Stimulated activated CD4-positive, alpha-beta T cell treated with anti-CD3 and anti-CD28 coated beads, Interleukin-2, amount 100 ng/mL, for 24 hours (primary cell): ENCODE measurements around the gene STX7.

Experiments
- DNase-seq, 2 donors: peaks; one replicate each; pipeline ENCODE4 v3.0.0-alpha.2; 2020

Gene STX7

GRCh38 chr6:132412656-132413498, 100.0 kb downstream of the STX7 start:
- no peak for DNase-seq

- DNase-seq, result no peak
Observed at GRCh38 chr6:132411296-132411695, 101.6 kb downstream of the STX7 start.

GRCh38 chr6:132410830-132411229, 102.1 kb downstream of the STX7 start:
- DNase-seq, result no peak

- no peak for DNase-seq
Observed at GRCh38 chr6:132405143-132405915, 107.6 kb downstream of the STX7 start.

- DNase-seq, result no peak
Observed at GRCh38 chr6:132404736-132405135, 108.2 kb downstream of the STX7 start.

- no peak for DNase-seq
Observed at GRCh38 chr6:132404330-132404729, 108.6 kb downstream of the STX7 start.

- no peak for DNase-seq
Observed at GRCh38 chr6:132401618-132402285, 111.2 kb downstream of the STX7 start.

- peak in 1 of 2 donors; percentile 12 for DNase-seq
Observed at GRCh38 chr6:132400883-132401617, 111.9 kb downstream of the STX7 start, which contains the start of gene MOXD1. Gene MOXD1, minus strand, starts transcription at chr6:132401475. Its CDS starts 49 bp downstream, at chr6:132401426.

GRCh38 chr6:132400555-132400882, 112.4 kb downstream of the STX7 start:
- no peak for DNase-seq

- no peak for DNase-seq
Observed at GRCh38 chr6:132399376-132400074, 113.4 kb downstream of the STX7 start.
